HEK293T (cell line): ENCODE measurements around the gene CAPN13.

Source experiments
- CTCF ChIA-PET: fragments of 350-600 bp; formaldehyde crosslinking; extraction: SDS; loops from one replicate; lab custom pipeline; 2021; ENCODE audit warnings: antibody characterized with exemption, inconsistent platforms; lab: Yijun Ruan, JAX
- POLR2A ChIA-PET: fragments of 350-600 bp; formaldehyde crosslinking; extraction: SDS; loops from one replicate; lab custom pipeline; 2020; ENCODE audit warnings: antibody characterized with exemption, inconsistent platforms; lab: Yijun Ruan, JAX
- DNase-seq: peaks from one replicate; pipeline ENCODE4 v3.0.0; 2012; ENCODE audit warnings: mixed read lengths; ENCODE audit errors: extremely low spot score
- ARNT ChIP-seq: fragments of 450-650 bp; IDR thresholded peaks from 2 replicates; pipeline ENCODE4 v1.6.1; 2017; ENCODE audit warnings: mild to moderate bottlenecking
- BHLHE40 ChIP-seq: fragments of 450-650 bp; IDR thresholded peaks from 2 replicates; pipeline ENCODE4 v1.6.1; 2016; ENCODE audit warnings: mild to moderate bottlenecking, moderate library complexity, borderline replicate concordance
- CTBP1 ChIP-seq: fragments of 450-650 bp; IDR thresholded peaks from 2 replicates; pipeline ENCODE4 v1.6.1; 2016; ENCODE audit warnings: borderline replicate concordance
- ELF4 ChIP-seq: fragments of 450-650 bp; IDR thresholded peaks from 2 replicates; pipeline ENCODE4 v1.6.1; 2017; ENCODE audit warnings: antibody characterized with exemption
- FOXA1 ChIP-seq: fragments of 450-650 bp; IDR thresholded peaks from 2 replicates; pipeline ENCODE4 v1.6.1; 2016; ENCODE audit warnings: mild to moderate bottlenecking
- FOXK2 ChIP-seq: fragments of 450-650 bp; IDR thresholded peaks from 2 replicates; pipeline ENCODE4 v1.6.1; 2016; ENCODE audit warnings: mild to moderate bottlenecking
- FOXM1 ChIP-seq: fragments of 450-650 bp; IDR thresholded peaks from 2 replicates; pipeline ENCODE4 v1.6.1; 2017; ENCODE audit warnings: mild to moderate bottlenecking, borderline replicate concordance
- HDGF ChIP-seq: fragments of 450-650 bp; IDR thresholded peaks from 2 replicates; pipeline ENCODE4 v1.6.1; 2017; ENCODE audit warnings: antibody characterized with exemption, borderline replicate concordance
- L3MBTL2 ChIP-seq: fragments of 450-650 bp; conservative IDR thresholded peaks from 2 replicates; pipeline ENCODE4 v1.6.1; 2016; ENCODE audit warnings: mild to moderate bottlenecking
- LEF1 ChIP-seq: fragments of 450-650 bp; IDR thresholded peaks from 2 replicates; pipeline ENCODE4 v1.6.1; 2017; ENCODE audit warnings: mild to moderate bottlenecking, borderline replicate concordance
- NFRKB ChIP-seq: fragments of 450-650 bp; IDR thresholded peaks from 2 replicates; pipeline ENCODE4 v1.6.1; 2016; ENCODE audit warnings: mild to moderate bottlenecking, moderate library complexity
- SP1 ChIP-seq: fragments of 450-650 bp; IDR thresholded peaks from 2 replicates; pipeline ENCODE4 v1.6.1; 2017
- SUZ12 ChIP-seq: fragments of 450-650 bp; IDR thresholded peaks from 2 replicates; pipeline ENCODE4 v1.6.1; 2016; ENCODE audit warnings: mild to moderate bottlenecking
- TARDBP ChIP-seq: fragments of 450-650 bp; IDR thresholded peaks from 2 replicates; pipeline ENCODE4 v1.6.1; 2016
- ZNF384 ChIP-seq: fragments of 450-650 bp; IDR thresholded peaks from 2 replicates; pipeline ENCODE4 v1.6.1; 2016
- TF ChIP-seq, protein P1 (sequence below): fragments of 450-650 bp; IDR thresholded peaks from 2 replicates; pipeline ENCODE4 v1.6.1; 2016

CAPN13 gene

DNA sequence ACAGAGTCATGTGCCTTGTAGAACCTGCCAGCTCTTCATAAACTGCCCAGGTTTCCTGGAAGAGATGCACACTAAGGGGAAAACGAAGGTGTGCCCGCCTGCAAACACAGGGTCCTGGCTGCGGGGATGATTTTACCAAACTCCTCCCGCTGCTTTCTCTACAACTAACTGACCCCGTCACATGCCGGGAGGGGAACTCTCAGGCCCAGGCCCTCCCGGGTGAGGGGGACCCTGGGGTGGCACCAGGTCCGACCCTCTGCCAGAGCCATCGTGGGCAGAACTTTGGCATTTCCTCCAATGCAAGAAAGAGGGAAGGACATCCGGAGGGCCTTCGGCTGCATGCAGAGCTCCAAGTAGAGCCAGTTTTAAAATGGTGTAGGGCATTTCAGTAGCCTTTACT is 28.6 kb downstream of the CAPN13 start:
- POLR2A ChIA-PET: no interaction called here
- CTCF ChIA-PET: no interaction called here
- no peak for DNase-seq
- TF ChIP-seq ELF4 (no peak), SUZ12 (no peak)
- TF ChIP-seq, protein P1, sequence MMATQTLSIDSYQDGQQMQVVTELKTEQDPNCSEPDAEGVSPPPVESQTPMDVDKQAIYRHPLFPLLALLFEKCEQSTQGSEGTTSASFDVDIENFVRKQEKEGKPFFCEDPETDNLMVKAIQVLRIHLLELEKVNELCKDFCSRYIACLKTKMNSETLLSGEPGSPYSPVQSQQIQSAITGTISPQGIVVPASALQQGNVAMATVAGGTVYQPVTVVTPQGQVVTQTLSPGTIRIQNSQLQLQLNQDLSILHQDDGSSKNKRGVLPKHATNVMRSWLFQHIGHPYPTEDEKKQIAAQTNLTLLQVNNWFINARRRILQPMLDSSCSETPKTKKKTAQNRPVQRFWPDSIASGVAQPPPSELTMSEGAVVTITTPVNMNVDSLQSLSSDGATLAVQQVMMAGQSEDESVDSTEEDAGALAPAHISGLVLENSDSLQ: no peak

DNA sequence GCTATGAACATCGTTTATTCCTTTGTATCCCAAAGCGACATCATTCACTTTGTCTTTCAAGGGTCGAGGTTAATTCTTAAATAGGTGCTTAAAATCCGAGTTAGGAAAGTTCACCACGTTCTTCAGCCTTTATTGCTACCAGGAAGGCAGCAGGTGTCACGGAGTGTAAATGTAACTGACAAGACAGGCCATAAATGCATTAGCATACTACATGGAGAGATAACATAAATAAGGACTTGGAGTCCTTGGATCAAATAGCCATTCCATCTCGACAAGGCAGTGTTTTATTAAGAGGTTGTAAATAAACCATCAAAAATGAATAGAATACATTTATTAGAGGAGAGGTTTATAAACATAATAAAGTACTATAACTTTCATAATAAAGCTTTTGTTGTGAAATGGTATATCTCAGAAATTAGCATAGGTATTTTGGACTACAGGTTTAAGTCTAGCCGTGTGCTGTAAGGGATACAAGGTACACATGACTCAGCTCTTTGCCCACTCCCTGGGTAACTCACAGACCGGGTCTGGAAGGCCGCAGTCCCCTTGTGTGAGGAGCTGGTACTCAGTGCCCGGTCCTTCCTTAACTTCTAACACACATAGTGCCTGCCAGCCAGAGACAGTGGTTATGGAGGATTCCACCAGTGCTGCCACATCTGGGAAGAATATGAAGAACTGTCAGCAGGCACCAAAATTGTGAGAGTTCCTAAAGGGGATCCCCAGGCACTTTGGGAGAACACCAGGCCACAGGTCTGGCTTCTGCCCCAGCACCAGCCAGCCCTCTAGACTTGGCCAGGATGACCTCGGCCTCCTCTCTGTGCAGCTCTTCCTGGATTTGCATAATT is 29.4 kb downstream of the CAPN13 start:
- CTCF ChIA-PET: interaction anchor here (0.6 kb wide), 1 partner anchor 360 kb away, joined by 3 read pairs; no protein-coding TSS in a partner anchor
- no peak for DNase-seq
- POLR2A ChIA-PET: no interaction called here
- TF ChIP-seq HDGF: no peak
- no peak for TF ChIP-seq FOXK2
- TF ChIP-seq FOXA1: no peak
- no peak for TF ChIP-seq BHLHE40
- no peak for TF ChIP-seq ZNF384
- TF ChIP-seq NFRKB: no peak
- no peak for TF ChIP-seq ELF4
- no peak for TF ChIP-seq FOXM1
- no peak for TF ChIP-seq TARDBP
- TF ChIP-seq SP1: no peak
- TF ChIP-seq, protein P1: no peak
- no peak for TF ChIP-seq L3MBTL2
- TF ChIP-seq ARNT: no peak
- no peak for TF ChIP-seq SUZ12
- no peak for TF ChIP-seq CTBP1
- TF ChIP-seq LEF1: no peak

DNA sequence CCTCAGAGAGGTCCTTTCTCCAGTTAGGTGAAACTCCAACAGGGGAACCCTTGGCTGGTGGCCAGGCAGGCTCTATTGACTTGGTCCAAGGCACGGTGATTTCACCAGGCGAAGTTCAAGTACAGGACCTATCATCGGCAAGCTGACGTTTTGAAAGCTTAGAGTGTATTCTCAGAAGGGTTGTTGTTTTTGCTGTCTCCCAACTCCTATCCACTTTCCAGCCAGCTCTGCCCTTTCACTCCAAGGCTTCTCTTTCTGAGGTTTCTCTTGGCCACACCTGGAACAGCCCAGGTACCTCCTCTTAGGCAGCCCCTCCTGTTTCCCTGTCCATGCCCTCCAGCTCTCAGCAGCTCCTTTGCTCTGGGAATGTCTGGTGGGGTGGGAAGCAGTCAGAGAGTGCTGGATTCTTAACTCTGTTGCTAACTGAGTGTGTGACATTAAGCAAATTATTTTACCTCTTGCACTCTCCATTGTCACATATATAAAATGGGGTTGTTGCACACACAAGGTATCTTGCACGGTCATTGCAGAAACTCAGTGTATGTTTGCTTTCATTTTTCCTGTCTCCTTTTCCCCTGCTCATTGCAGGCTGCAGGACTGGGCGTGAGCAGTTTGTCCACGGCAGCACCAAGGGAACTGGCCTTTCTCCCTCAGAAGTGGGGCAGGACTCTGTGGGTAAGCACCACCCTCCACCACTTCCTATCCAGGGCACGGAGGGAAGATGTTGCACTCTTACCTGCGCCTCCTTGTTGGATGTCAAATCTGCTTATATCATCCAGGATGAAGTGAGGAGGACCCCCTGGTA is 30.2 kb downstream of the CAPN13 start:
- POLR2A ChIA-PET: no interaction called here
- no peak for TF ChIP-seq NFRKB
- no peak for TF ChIP-seq LEF1
- TF ChIP-seq SP1: no peak
- CTCF ChIA-PET: interaction anchor here (0.6 kb wide), 1 partner anchor 361 kb away, joined by 3 read pairs; no protein-coding TSS in a partner anchor
- no peak for DNase-seq

DNA sequence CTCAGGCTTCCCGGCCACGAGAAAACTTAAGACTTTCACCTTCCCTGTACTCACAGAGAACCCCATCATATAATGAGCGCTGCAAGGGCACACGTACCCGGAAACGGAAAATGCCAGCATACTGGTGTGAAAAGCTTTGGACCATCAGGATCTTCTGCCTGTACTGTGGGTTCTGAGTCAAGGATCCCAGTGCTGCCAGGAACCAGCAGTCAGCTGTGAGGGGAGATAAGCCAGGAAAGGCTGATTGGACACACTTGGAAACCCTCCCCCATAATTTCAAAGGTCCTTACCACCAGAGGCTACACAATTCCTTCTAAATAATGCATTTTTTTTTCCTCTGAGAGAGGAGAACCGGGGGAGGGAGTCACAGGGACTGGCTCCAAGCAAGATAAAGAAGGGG is 31.4 kb downstream of the CAPN13 start:
- ChIA-PET POLR2A (no interaction called here), CTCF (interaction anchor here (0.7 kb wide), 1 partner anchor 505 kb away, joined by 3 read pairs; no protein-coding TSS in a partner anchor)
- TF ChIP-seq CTBP1: no peak
- no peak for TF ChIP-seq SUZ12
- no peak for TF ChIP-seq HDGF
- TF ChIP-seq FOXM1: no peak
- TF ChIP-seq ZNF384: no peak
- no peak for TF ChIP-seq ELF4
- TF ChIP-seq SP1: no peak
- no peak for TF ChIP-seq FOXA1
- TF ChIP-seq FOXK2: no peak
- no peak for DNase-seq

DNA sequence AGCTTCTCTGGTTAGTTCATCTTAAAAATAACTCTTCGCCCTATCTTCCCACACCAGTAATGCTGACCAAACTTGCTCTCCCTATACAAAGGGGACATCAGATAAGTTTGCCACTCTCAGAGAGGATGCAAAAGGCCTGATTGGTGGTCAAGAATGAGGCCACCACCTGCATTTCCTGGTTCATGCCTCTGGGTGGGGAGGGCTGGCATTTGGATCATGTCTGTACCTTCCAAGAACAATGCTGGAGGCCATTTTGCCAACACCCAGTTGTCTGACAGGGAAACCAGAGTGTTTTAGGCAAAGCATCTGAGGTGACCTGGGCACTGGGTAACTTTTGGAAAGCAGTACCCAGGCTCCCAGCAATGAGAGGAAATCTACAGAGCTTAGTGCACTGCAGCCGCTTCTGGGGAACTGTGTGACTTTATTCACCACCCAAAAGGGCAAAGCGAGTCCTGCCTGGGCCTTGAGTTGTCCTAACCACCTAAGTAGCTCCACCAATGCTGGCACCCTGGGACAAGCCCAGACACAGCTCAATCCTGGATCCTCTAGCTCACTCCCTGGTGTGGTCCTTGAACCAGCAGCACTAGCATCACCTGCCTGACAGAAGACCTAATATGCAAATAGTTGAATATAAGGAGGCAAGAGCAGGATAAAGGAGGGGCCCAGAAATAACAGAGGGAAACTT is 35.1 kb downstream of the CAPN13 start:
- POLR2A ChIA-PET: no interaction called here
- CTCF ChIA-PET: no interaction called here
- no peak for DNase-seq
- no peak for TF ChIP-seq SP1
- TF ChIP-seq L3MBTL2: no peak
- TF ChIP-seq FOXM1: no peak
- no peak for TF ChIP-seq ZNF384
- no peak for TF ChIP-seq FOXA1
- TF ChIP-seq HDGF: no peak
- no peak for TF ChIP-seq CTBP1
- no peak for TF ChIP-seq SUZ12
- no peak for TF ChIP-seq LEF1
- no peak for TF ChIP-seq FOXK2
- TF ChIP-seq ELF4: no peak
- TF ChIP-seq, protein P1: no peak
- TF ChIP-seq BHLHE40: no peak
- TF ChIP-seq NFRKB: no peak
- no peak for TF ChIP-seq TARDBP
- no peak for TF ChIP-seq ARNT
